HCT116 (cell line): ENCODE measurements around the gene FAT1.

ENCODE experiments used
- CEBPB ChIP-seq: IDR thresholded peaks from 2 replicates; pipeline ENCODE4 v1.6.1; 2012; ENCODE audit warnings: low read depth
- EZH2 ChIP-seq: fragments of 200-600 bp; sonication (generic); IDR thresholded peaks from 2 replicates; pipeline ENCODE4 v1.6.1; 2017; ENCODE audit warnings: antibody characterized with exemption, mixed run types
- EZH2phosphoT487 ChIP-seq: fragments of 200-600 bp; IDR thresholded peaks from 2 replicates; pipeline ENCODE4 v1.6.1; 2018; ENCODE audit warnings: antibody characterized with exemption, borderline replicate concordance
- POLR2A ChIP-seq: IDR thresholded peaks from 2 replicates; pipeline ENCODE4 v1.7.0; 2011; ENCODE audit warnings: borderline replicate concordance; ENCODE audit not compliant: insufficient read depth, insufficient read length; ENCODE audit errors: extremely low read depth
- POLR2AphosphoS5 ChIP-seq: IDR thresholded peaks from 2 replicates; pipeline ENCODE4 v1.6.1; 2011; ENCODE audit warnings: mild to moderate bottlenecking, low read depth, low read length, moderate library complexity
- TF ChIP-seq, protein P1 (sequence below): IDR thresholded peaks from 2 replicates; pipeline ENCODE4 v1.6.1; 2012
- TF ChIP-seq, protein P2 (sequence below): IDR thresholded peaks from 2 replicates; pipeline ENCODE4 v1.6.1; 2012; ENCODE audit warnings: low read depth
- TF ChIP-seq, protein P3 (sequence below), 3 experiments: fragments of 200-600 bp in 1 of 3; sonication (generic) in 1 of 3; IDR thresholded peaks in 2 of 3; conservative IDR thresholded peaks in 1 of 3; 2 replicates each; pipeline ENCODE4 v1.5.1; 2012 to 2017; ENCODE audit warnings: low read depth in 2 of 3, low read length in 2 of 3, antibody characterized with exemption in 1 of 3, borderline replicate concordance in 1 of 3, control low read depth in 1 of 3, mild to moderate bottlenecking in 1 of 3, mixed read lengths in 1 of 3, mixed run types in 1 of 3, moderate library complexity in 1 of 3; ENCODE audit not compliant: insufficient read depth in 1 of 3
- TF ChIP-seq, protein P4 (sequence below): IDR thresholded peaks from 2 replicates; pipeline ENCODE4 v1.6.1; 2011; ENCODE audit warnings: mild to moderate bottlenecking, low read length, moderate library complexity; ENCODE audit not compliant: insufficient replicate concordance; ENCODE audit errors: extremely low read depth

DNA sequence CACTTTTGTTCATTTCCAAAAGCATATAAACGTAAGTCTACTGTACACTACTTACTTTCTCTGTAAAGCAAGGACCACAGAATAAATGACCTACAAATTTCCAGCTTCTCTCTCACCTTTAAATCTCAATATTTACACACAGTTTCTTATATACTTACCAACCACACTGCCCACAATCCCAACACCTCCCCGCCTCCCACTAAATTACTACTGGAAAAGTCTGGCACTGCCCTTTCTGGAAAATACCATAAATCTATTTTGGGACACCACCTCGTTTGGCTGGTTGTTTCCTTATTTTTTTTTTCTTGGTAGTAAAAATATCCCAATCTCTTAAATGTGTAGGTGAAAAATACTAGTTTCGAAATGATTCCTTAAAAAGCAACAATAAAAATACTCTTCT, 19.6 kb downstream of the FAT1 start:
- TF ChIP-seq, protein P1, sequence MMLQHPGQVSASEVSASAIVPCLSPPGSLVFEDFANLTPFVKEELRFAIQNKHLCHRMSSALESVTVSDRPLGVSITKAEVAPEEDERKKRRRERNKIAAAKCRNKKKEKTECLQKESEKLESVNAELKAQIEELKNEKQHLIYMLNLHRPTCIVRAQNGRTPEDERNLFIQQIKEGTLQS, result no peak
- TF ChIP-seq POLR2AphosphoS5, result no peak
- TF ChIP-seq POLR2A, result no peak
- TF ChIP-seq EZH2, result no peak
- TF ChIP-seq, protein P2, sequence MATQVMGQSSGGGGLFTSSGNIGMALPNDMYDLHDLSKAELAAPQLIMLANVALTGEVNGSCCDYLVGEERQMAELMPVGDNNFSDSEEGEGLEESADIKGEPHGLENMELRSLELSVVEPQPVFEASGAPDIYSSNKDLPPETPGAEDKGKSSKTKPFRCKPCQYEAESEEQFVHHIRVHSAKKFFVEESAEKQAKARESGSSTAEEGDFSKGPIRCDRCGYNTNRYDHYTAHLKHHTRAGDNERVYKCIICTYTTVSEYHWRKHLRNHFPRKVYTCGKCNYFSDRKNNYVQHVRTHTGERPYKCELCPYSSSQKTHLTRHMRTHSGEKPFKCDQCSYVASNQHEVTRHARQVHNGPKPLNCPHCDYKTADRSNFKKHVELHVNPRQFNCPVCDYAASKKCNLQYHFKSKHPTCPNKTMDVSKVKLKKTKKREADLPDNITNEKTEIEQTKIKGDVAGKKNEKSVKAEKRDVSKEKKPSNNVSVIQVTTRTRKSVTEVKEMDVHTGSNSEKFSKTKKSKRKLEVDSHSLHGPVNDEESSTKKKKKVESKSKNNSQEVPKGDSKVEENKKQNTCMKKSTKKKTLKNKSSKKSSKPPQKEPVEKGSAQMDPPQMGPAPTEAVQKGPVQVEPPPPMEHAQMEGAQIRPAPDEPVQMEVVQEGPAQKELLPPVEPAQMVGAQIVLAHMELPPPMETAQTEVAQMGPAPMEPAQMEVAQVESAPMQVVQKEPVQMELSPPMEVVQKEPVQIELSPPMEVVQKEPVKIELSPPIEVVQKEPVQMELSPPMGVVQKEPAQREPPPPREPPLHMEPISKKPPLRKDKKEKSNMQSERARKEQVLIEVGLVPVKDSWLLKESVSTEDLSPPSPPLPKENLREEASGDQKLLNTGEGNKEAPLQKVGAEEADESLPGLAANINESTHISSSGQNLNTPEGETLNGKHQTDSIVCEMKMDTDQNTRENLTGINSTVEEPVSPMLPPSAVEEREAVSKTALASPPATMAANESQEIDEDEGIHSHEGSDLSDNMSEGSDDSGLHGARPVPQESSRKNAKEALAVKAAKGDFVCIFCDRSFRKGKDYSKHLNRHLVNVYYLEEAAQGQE, result no peak
- no peak for TF ChIP-seq CEBPB
- TF ChIP-seq, protein P3, sequence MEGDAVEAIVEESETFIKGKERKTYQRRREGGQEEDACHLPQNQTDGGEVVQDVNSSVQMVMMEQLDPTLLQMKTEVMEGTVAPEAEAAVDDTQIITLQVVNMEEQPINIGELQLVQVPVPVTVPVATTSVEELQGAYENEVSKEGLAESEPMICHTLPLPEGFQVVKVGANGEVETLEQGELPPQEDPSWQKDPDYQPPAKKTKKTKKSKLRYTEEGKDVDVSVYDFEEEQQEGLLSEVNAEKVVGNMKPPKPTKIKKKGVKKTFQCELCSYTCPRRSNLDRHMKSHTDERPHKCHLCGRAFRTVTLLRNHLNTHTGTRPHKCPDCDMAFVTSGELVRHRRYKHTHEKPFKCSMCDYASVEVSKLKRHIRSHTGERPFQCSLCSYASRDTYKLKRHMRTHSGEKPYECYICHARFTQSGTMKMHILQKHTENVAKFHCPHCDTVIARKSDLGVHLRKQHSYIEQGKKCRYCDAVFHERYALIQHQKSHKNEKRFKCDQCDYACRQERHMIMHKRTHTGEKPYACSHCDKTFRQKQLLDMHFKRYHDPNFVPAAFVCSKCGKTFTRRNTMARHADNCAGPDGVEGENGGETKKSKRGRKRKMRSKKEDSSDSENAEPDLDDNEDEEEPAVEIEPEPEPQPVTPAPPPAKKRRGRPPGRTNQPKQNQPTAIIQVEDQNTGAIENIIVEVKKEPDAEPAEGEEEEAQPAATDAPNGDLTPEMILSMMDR (IDR thresholded peaks at IDR 0.05 in 2 of 3, conservative IDR thresholded peaks at IDR 0.05 in 1 of 3; ENCODE audit: borderline replicate concordance in 1 of 3, insufficient read depth in 1 of 3, low read depth in 2 of 3, low read length in 2 of 3), result no peak
- no peak for TF ChIP-seq EZH2phosphoT487
- TF ChIP-seq, protein P4, sequence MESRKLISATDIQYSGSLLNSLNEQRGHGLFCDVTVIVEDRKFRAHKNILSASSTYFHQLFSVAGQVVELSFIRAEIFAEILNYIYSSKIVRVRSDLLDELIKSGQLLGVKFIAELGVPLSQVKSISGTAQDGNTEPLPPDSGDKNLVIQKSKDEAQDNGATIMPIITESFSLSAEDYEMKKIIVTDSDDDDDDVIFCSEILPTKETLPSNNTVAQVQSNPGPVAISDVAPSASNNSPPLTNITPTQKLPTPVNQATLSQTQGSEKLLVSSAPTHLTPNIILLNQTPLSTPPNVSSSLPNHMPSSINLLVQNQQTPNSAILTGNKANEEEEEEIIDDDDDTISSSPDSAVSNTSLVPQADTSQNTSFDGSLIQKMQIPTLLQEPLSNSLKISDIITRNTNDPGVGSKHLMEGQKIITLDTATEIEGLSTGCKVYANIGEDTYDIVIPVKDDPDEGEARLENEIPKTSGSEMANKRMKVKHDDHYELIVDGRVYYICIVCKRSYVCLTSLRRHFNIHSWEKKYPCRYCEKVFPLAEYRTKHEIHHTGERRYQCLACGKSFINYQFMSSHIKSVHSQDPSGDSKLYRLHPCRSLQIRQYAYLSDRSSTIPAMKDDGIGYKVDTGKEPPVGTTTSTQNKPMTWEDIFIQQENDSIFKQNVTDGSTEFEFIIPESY, result no peak
